H9 (cell line): ENCODE data around the gene NCDN. TPM values are rescaled to one million over a fixed set of nuclear protein-coding genes. Genes with fewer than 3 reads are reported as not detected.

ENCODE experiments used
- DNase-seq: peaks from one replicate; pipeline ENCODE4 v3.0.0-alpha.2; 2017
- H2AFZ ChIP-seq: one replicate; pipeline ENCODE4 v1.6.1; 2013; ENCODE audit warnings: mild to moderate bottlenecking, low read length, control low read depth, moderate library complexity
- H2AK5ac ChIP-seq: 2 replicates; pipeline ENCODE4 v1.6.1; 2013; ENCODE audit warnings: low read length, control low read depth, mixed read lengths; ENCODE audit not compliant: insufficient read length
- H2BK120ac ChIP-seq: one replicate; pipeline ENCODE4 v1.6.1; 2013; ENCODE audit warnings: low read depth, mild to moderate bottlenecking, low read length, control low read depth, inconsistent platforms; ENCODE audit not compliant: poor library complexity, severe bottlenecking
- H2BK12ac ChIP-seq: 2 replicates; pipeline ENCODE4 v1.6.1; 2013; ENCODE audit warnings: low read length, control low read depth, mixed read lengths, low read depth; ENCODE audit not compliant: insufficient read length
- H2BK15ac ChIP-seq: 2 replicates; pipeline ENCODE4 v1.6.1; 2013; ENCODE audit warnings: low read depth, low read length, control low read depth
- H2BK20ac ChIP-seq: one replicate; pipeline ENCODE4 v1.6.1; 2013; ENCODE audit warnings: low read depth, mild to moderate bottlenecking, low read length, control low read depth, inconsistent platforms; ENCODE audit not compliant: poor library complexity, severe bottlenecking
- H2BK5ac ChIP-seq: 2 replicates; pipeline ENCODE4 v1.6.1; 2013; ENCODE audit warnings: low read length, control low read depth, mixed read lengths; ENCODE audit not compliant: insufficient read length
- H3K14ac ChIP-seq: 2 replicates; pipeline ENCODE4 v1.6.1; 2013; ENCODE audit warnings: low read length, control low read depth; ENCODE audit not compliant: insufficient read depth
- H3K18ac ChIP-seq: 2 replicates; pipeline ENCODE4 v1.6.1; 2013; ENCODE audit warnings: low read depth, mild to moderate bottlenecking, mixed read lengths, low read length, control low read depth; ENCODE audit not compliant: insufficient read length
- H3K23ac ChIP-seq: 2 replicates; pipeline ENCODE4 v1.6.1; 2013; ENCODE audit warnings: low read length, control low read depth, mixed read lengths, low read depth; ENCODE audit not compliant: insufficient read length
- H3K23me2 ChIP-seq: 2 replicates; pipeline ENCODE4 v1.6.1; 2013; ENCODE audit warnings: low read depth, mild to moderate bottlenecking, mixed read lengths, low read length, control low read depth; ENCODE audit not compliant: insufficient read length, poor library complexity, severe bottlenecking
- H3K27ac ChIP-seq: 2 replicates; pipeline ENCODE4 v1.5.1; 2013; ENCODE audit warnings: low read length, control low read depth, mixed read lengths, low read depth; ENCODE audit not compliant: insufficient read length
- H3K27me3 ChIP-seq: 2 replicates; pipeline ENCODE4 v1.6.1; 2013; ENCODE audit warnings: low read length, control low read depth, inconsistent platforms; ENCODE audit not compliant: insufficient read depth
- H3K4ac ChIP-seq: 2 replicates; pipeline ENCODE4 v1.6.1; 2013; ENCODE audit warnings: low read depth, mild to moderate bottlenecking, control low read depth, inconsistent platforms, low read length, moderate library complexity
- H3K4me1 ChIP-seq: 2 replicates; pipeline ENCODE4 v1.6.1; 2013; ENCODE audit warnings: low read length, control low read depth, inconsistent platforms; ENCODE audit not compliant: insufficient read depth
- H3K4me2 ChIP-seq: 2 replicates; pipeline ENCODE4 v1.6.1; 2013; ENCODE audit warnings: low read length, control low read depth, mixed read lengths; ENCODE audit not compliant: insufficient read length, insufficient read depth
- H3K56ac ChIP-seq: 2 replicates; pipeline ENCODE4 v1.6.1; 2013; ENCODE audit warnings: low read depth, mild to moderate bottlenecking, mixed read lengths, low read length, control low read depth; ENCODE audit not compliant: insufficient read length
- H3K79me1 ChIP-seq: 2 replicates; pipeline ENCODE4 v1.6.1; 2013; ENCODE audit warnings: low read depth, mild to moderate bottlenecking, moderate library complexity, low read length, control low read depth, inconsistent platforms; ENCODE audit not compliant: insufficient read depth, poor library complexity, severe bottlenecking
- H3K79me2 ChIP-seq: 2 replicates; pipeline ENCODE4 v1.6.1; 2013; ENCODE audit warnings: low read length, control low read depth, inconsistent platforms; ENCODE audit not compliant: insufficient read depth
- H3K9ac ChIP-seq: 2 replicates; pipeline ENCODE4 v1.6.1; 2013; ENCODE audit warnings: low read length, control low read depth, mixed read lengths; ENCODE audit not compliant: insufficient read length; ENCODE audit errors: extremely low read depth
- H3K9me3 ChIP-seq: one replicate; pipeline ENCODE4 v1.6.1; 2013; ENCODE audit warnings: low read depth, low read length, inconsistent platforms; ENCODE audit not compliant: control insufficient read depth
- H3T11ph ChIP-seq: one replicate; pipeline ENCODE4 v1.6.1; 2013; ENCODE audit warnings: mild to moderate bottlenecking, low read length, control low read depth, inconsistent platforms
- H4K20me1 ChIP-seq: one replicate; pipeline ENCODE4 v1.6.1; 2013; ENCODE audit not compliant: control insufficient read depth, insufficient read length, insufficient read depth
- H4K5ac ChIP-seq: 2 replicates; pipeline ENCODE4 v1.6.1; 2013; ENCODE audit warnings: low read depth, mild to moderate bottlenecking, mixed read lengths, low read length, control low read depth; ENCODE audit not compliant: insufficient read length
- H4K8ac ChIP-seq: replicated peaks from 2 replicates; pipeline ENCODE4 v1.6.1; 2013; ENCODE audit warnings: low read length, control low read depth, mixed read lengths, low read depth; ENCODE audit not compliant: insufficient read length
- H4K91ac ChIP-seq: 2 replicates; pipeline ENCODE4 v1.6.1; 2013; ENCODE audit warnings: low read depth, mild to moderate bottlenecking, moderate library complexity, mixed read lengths, low read length, control low read depth; ENCODE audit not compliant: insufficient read length
- H3K27ac Mint-ChIP-seq, 3 experiments: 2 replicates in 2 of 3; 3 replicates in 1 of 3; pipeline ENCODE4 v1.8.0; 2020 to 2021; ENCODE audit warnings: mixed read lengths in 3 of 3, mild to moderate bottlenecking in 1 of 3, moderate library complexity in 1 of 3
- H3K27me3 Mint-ChIP-seq: 2 replicates; pipeline ENCODE4 v1.8.0; 2021; ENCODE audit warnings: low read depth, mild to moderate bottlenecking, moderate library complexity, mixed read lengths
- H3K36me3 Mint-ChIP-seq, 3 experiments: 2 replicates in 2 of 3; 3 replicates in 1 of 3; pipeline ENCODE4 v1.8.0; 2020 to 2021; ENCODE audit warnings: low read depth in 3 of 3, mixed read lengths in 3 of 3; ENCODE audit not compliant: insufficient read depth in 1 of 3
- H3K4me1 Mint-ChIP-seq, 2 experiments: 2 replicates each; pipeline ENCODE4 v1.8.0; 2020; ENCODE audit warnings: mixed read lengths in 2 of 2
- H3K4me3 Mint-ChIP-seq, 2 experiments: 2 replicates in 1 of 2; 3 replicates in 1 of 2; pipeline ENCODE4 v1.8.0; 2020 to 2021; ENCODE audit warnings: mild to moderate bottlenecking in 2 of 2, mixed read lengths in 2 of 2, moderate library complexity in 1 of 2
- H3K9me3 Mint-ChIP-seq, 2 experiments: 2 replicates in 1 of 2; 3 replicates in 1 of 2; pipeline ENCODE4 v1.8.0; 2020; ENCODE audit warnings: mild to moderate bottlenecking in 2 of 2, mixed read lengths in 2 of 2, moderate library complexity in 1 of 2
- CTCF ChIP-seq: fragments of 200-600 bp; sonication (generic); conservative IDR thresholded peaks from 3 replicates; pipeline ENCODE4 v1.8.0; 2021; ENCODE audit warnings: antibody characterized with exemption, mild to moderate bottlenecking
- WGBS: extraction: QIAGEN DNeasy Blood & Tissue Kit; methylation state at CpG from one replicate; pipeline ENCODE4 v1.1.7; 2013; ENCODE audit warnings: missing lambda C conversion rate, low lambda C conversion rate, mixed read lengths; ENCODE audit not compliant: insufficient read length; ENCODE audit errors: extremely low coverage; 5-methylcytosine and 5-hydroxymethylcytosine counted together
- total RNA-seq: library from RNA; stranded (reverse); gene quantifications from 2 replicates; pipeline ENCODE4 v1.2.1, GENCODE V29; 2021

NCDN gene
- total RNA-seq, 1 experiment from 2014 or later = 44.2 TPM

- Mint-ChIP-seq H3K27me3 (no peaks in the 10 kb centered on the region), H3K9me3 (peaks cover 0 to 4% of the 10 kb centered on the region in 2 experiments; a peak in 2 of 5 replicates), H3K4me3 (peak within 1 kb of the TSS; percentile 91 to 98), H3K4me1 (peaks cover 45 to 55% of the 10 kb centered on the region in 2 experiments), H3K36me3 (peaks cover 23 to 43% (median 32%) of the 10 kb centered on the region in 3 experiments; a peak in 6 of 7 replicates), H3K27ac (peak within 1 kb of the TSS; percentile 98)
- H3K23me2 ChIP-seq = peaks cover 21% of the 10 kb centered on the region
- no peak within 1 kb of the TSS for H2AFZ ChIP-seq
- no peak within 1 kb of the TSS for H3T11ph ChIP-seq
- no peaks in the 10 kb centered on the region for H3K27me3 ChIP-seq
- H3K4ac ChIP-seq = no peak within 1 kb of the TSS
- TF ChIP-seq CTCF = no peak
- peak within 1 kb of the TSS; percentile 63 for H4K8ac ChIP-seq
- no peaks in the 10 kb centered on the region for H3K9me3 ChIP-seq
- H3K79me2 ChIP-seq = peaks cover 6% of the 10 kb centered on the region; the same call in 1 of the 2 replicates
- no peak within 1 kb of the TSS for H2BK12ac ChIP-seq
- no CpG with 5 or more reads among the region's 39 CpGs for WGBS
- H4K91ac ChIP-seq = no peak within 1 kb of the TSS
- H2BK15ac ChIP-seq = no peak within 1 kb of the TSS
- H2BK20ac ChIP-seq = no peak within 1 kb of the TSS
- no peak within 1 kb of the TSS for H2BK5ac ChIP-seq
- no peaks in the 10 kb centered on the region for H4K20me1 ChIP-seq
- peak within 1 kb of the TSS; percentile 98 for H3K4me2 ChIP-seq
- H3K9ac ChIP-seq = peak within 1 kb of the TSS; percentile 77
- H3K79me1 ChIP-seq = no peaks in the 10 kb centered on the region
- H3K56ac ChIP-seq = no peak within 1 kb of the TSS
- H3K18ac ChIP-seq = peak within 1 kb of the TSS; percentile 97
- peak; percentile 93 for DNase-seq
- H3K4me1 ChIP-seq = peaks cover 6% of the 10 kb centered on the region; the same call in 1 of the 2 replicates
- H2BK120ac ChIP-seq = no peak within 1 kb of the TSS
- H4K5ac ChIP-seq = no peak within 1 kb of the TSS
- H3K14ac ChIP-seq = peak within 1 kb of the TSS; percentile 90
- H3K23ac ChIP-seq = no peak within 1 kb of the TSS
- H3K27ac ChIP-seq = no peak within 1 kb of the TSS
- no peak within 1 kb of the TSS for H2AK5ac ChIP-seq
These were observed 435 bp upstream of the NCDN start, which contains the start of gene KIAA0319L for GRCh38 chr1:35557118-35557610. Gene KIAA0319L (minus strand): TSS chr1:35557403. CDS start chr1:35554491, 2,912 bp downstream.
